ENCODE measurements around the gene MTA3.

DNA sequence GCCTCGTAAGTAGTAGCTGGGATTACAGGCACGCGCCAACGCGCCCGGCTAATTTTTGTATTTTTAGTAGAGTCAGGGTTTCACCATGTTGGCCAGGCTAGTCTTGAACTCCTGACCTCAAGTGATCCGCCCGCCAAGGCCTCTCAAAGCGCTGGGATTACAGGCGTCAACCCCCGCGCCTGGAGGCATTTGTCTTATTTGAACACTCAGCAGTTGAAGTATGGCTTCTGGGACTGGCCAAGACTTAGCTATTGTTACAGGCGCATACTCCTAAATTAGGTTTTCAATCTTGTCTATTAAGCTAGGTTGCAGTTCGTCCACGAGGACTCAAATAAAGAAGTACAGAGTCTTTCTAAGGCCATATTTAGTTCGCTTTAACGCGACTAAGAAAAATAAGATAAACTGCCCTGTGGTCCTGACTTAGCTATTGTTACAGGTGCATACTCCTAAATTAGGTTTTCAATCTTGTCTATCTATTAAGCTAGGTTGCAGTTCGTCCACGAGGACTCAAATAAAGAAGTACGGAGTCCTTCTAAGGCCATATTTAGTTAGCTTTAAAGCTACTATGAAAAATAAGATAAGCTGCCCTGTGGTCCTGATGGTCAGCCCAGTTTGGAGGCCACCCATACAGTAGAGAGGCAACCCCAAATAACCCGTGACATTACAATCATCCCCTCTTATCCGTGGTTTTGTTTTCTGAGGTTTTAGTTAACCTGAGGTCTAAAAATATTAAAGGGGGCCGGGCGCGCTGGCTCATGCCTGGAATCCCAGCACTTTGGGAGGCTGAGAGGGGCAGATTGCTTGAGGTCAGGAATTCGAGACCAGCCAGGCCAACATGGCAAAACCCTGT, 20.8 kb upstream of the MTA3 start:
- TF ChIP-seq, protein P1, sequence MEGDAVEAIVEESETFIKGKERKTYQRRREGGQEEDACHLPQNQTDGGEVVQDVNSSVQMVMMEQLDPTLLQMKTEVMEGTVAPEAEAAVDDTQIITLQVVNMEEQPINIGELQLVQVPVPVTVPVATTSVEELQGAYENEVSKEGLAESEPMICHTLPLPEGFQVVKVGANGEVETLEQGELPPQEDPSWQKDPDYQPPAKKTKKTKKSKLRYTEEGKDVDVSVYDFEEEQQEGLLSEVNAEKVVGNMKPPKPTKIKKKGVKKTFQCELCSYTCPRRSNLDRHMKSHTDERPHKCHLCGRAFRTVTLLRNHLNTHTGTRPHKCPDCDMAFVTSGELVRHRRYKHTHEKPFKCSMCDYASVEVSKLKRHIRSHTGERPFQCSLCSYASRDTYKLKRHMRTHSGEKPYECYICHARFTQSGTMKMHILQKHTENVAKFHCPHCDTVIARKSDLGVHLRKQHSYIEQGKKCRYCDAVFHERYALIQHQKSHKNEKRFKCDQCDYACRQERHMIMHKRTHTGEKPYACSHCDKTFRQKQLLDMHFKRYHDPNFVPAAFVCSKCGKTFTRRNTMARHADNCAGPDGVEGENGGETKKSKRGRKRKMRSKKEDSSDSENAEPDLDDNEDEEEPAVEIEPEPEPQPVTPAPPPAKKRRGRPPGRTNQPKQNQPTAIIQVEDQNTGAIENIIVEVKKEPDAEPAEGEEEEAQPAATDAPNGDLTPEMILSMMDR (IDR thresholded peaks at IDR 0.05; ENCODE audit: low read depth, low read length), result no peak
- no peak for TF ChIP-seq EZH2phosphoT487 (IDR thresholded peaks at IDR 0.05; ENCODE audit: low read depth)
